ENCODE measurements around the gene TAS2R3.

GRCh38 chr7:141738592-141739013 is 25.3 kb upstream of the TAS2R3 start:
- no peak for TF ChIP-seq CTCF (IDR thresholded peaks at IDR 0.05)
- no peak for TF ChIP-seq POLR2A (IDR thresholded peaks at IDR 0.05)
